T-cell (primary cell): ENCODE measurements around the gene APBB1IP. TPM values are rescaled to one million over a fixed set of nuclear protein-coding genes. Genes with fewer than 3 reads are reported as not detected.
"Not testable (repeated sequence)": the region's sequence is repeated elsewhere in the genome, so short reads cannot be mapped to it uniquely, and the experiment has no call there.

Experiments used
- ATAC-seq, 4 experiments: fragments of 200-7000 bp in 3 of 4; fragments of 150-1000 bp in 1 of 4; cut with Tn5 transposase; replicated peaks in 1 of 4; 1 replicate in 3 of 4; 2 replicates in 1 of 4; pipeline ENCODE4 v1.10.0; 2021; ENCODE audit warnings: moderate library complexity in 3 of 4, mild to moderate bottlenecking in 2 of 4, moderate number of reproducible peaks in 1 of 4
- CTCF ChIA-PET, 2 donors: fragments of 300-600 bp; sonication (Branson Sonifier 250); formaldehyde crosslinking; loops; one replicate each; lab custom pipeline; 2022; ENCODE audit warnings: antibody characterized with exemption in 2 of 2; lab: Charles Lee
- POLR2A ChIA-PET, 2 donors: fragments of 300-600 bp; sonication (Branson Sonifier 250); formaldehyde crosslinking; loops; one replicate each; lab custom pipeline; 2022; ENCODE audit warnings: antibody characterized with exemption in 2 of 2; lab: Charles Lee
- DNase-seq, 35 experiments: peaks; one replicate each; pipeline versions ENCODE4 v3.0.0 to v3.0.0-alpha.2; 2013 to 2023
- H3K27ac ChIP-seq: one replicate; pipeline ENCODE4 v1.5.1; 2013; ENCODE audit warnings: low read length
- H3K27me3 ChIP-seq, 2 experiments: replicated peaks in 1 of 2; 1 replicate in 1 of 2; 2 replicates in 1 of 2; pipeline versions ENCODE4 v1.6.1 to v1.7.0; 2013; ENCODE audit warnings: low read length in 1 of 2, mixed read lengths in 1 of 2; ENCODE audit not compliant: control insufficient read depth in 2 of 2, insufficient read depth in 2 of 2; ENCODE audit errors: extremely low read depth in 1 of 2
- H3K36me3 ChIP-seq, 2 donors: 1 replicate in 1 of 2; 2 replicates in 1 of 2; pipeline versions ENCODE4 v1.6.1 to v1.7.0; 2013; ENCODE audit warnings: low read length in 1 of 2; ENCODE audit not compliant: control insufficient read depth in 2 of 2, insufficient read depth in 1 of 2; ENCODE audit errors: extremely low read depth in 1 of 2
- H3K4me1 ChIP-seq, 2 experiments: 1 replicate in 1 of 2; 2 replicates in 1 of 2; pipeline versions ENCODE4 v1.6.1 to v1.7.0; 2013; ENCODE audit warnings: low read length in 2 of 2, mixed read lengths in 1 of 2; ENCODE audit not compliant: insufficient read depth in 2 of 2, control insufficient read depth in 1 of 2; ENCODE audit errors: extremely low read depth in 1 of 2
- H3K4me3 ChIP-seq, 2 donors: 1 replicate in 1 of 2; 2 replicates in 1 of 2; pipeline versions ENCODE4 v1.5.1 to v1.7.0; 2013; ENCODE audit warnings: mild to moderate bottlenecking in 2 of 2, low read length in 1 of 2, moderate library complexity in 1 of 2; ENCODE audit not compliant: control insufficient read depth in 1 of 2; ENCODE audit errors: extremely low read depth in 1 of 2
- H3K9me3 ChIP-seq: 2 replicates; pipeline ENCODE4 v1.7.0; 2013
- H3K27ac Mint-ChIP-seq, 2 donors: one replicate each; pipeline ENCODE4 v1.8.0; 2020 to 2021; ENCODE audit warnings: mild to moderate bottlenecking in 2 of 2, mixed read lengths in 2 of 2
- H3K27me3 Mint-ChIP-seq, 2 donors: one replicate each; pipeline ENCODE4 v1.8.0; 2021 to 2022; ENCODE audit warnings: mixed read lengths in 2 of 2
- H3K36me3 Mint-ChIP-seq: one replicate; pipeline ENCODE4 v1.8.0; 2021; ENCODE audit warnings: mixed read lengths
- H3K4me1 Mint-ChIP-seq, 3 donors: one replicate each; pipeline ENCODE4 v1.8.0; 2020 to 2022; ENCODE audit warnings: mixed read lengths in 3 of 3, mild to moderate bottlenecking in 1 of 3
- H3K4me3 Mint-ChIP-seq, 3 donors: one replicate each; pipeline ENCODE4 v1.8.0; 2020 to 2022; ENCODE audit warnings: mild to moderate bottlenecking in 3 of 3, mixed read lengths in 3 of 3, moderate library complexity in 3 of 3
- H3K9me3 Mint-ChIP-seq, 3 donors: one replicate each; pipeline ENCODE4 v1.8.0; 2020 to 2022; ENCODE audit warnings: mixed read lengths in 3 of 3
- WGBS: methylation state at CpG from one replicate; pipeline ENCODE4 v1.1.5; 2013; ENCODE audit warnings: missing lambda C conversion rate; ENCODE audit not compliant: insufficient coverage; 5-methylcytosine and 5-hydroxymethylcytosine counted together
- total RNA-seq, 35 experiments: library from RNA in 6 of 35; stranded (reverse) in 6 of 35; fragments of 120-200 nt in 1 of 35; gene quantifications; one replicate each; pipeline versions ENCODE4 v1.2.1 to v1.2.4 and lab custom pipeline; 2013 to 2026

APBB1IP gene
- total RNA-seq, 5 donors from 2014 or later (not counting 1 experiment from before 2014, with no cell fraction given): 86.5 to 102 (median 88.4) TPM

- peak overlapping the region; percentile 91 to 92 for H3K27ac Mint-ChIP-seq
- Histone ChIP-seq H3K27ac (peak overlapping the region; percentile 91), H3K27me3 (no peaks in the 10 kb centered on the region), H3K4me1 (peaks cover 49% of the 10 kb centered on the region in 2 experiments), H3K36me3 (peaks cover 7 to 31% of the 10 kb centered on the region in 2 donors), H3K4me3 (no peak overlapping the region), H3K9me3 (no peaks in the 10 kb centered on the region)
- H3K9me3 Mint-ChIP-seq: peaks cover 0 to 3% (median 0%) of the 10 kb centered on the region in 3 donors
- ChIA-PET CTCF (interaction anchor here (0.5 to 1.0 kb wide), 3 partner anchors 20 to 702 kb away, joined by 3 read pairs; no protein-coding TSS in a partner anchor), POLR2A (no interaction called here)
- peak overlapping the region in 2 of 3 donors; percentile 0 to 20 for H3K4me3 Mint-ChIP-seq
- H3K36me3 Mint-ChIP-seq: peaks cover 31% of the 10 kb centered on the region
- H3K27me3 Mint-ChIP-seq: no peaks in the 10 kb centered on the region
- ATAC-seq (no peak), DNase-seq (no peak)
- peaks cover 64 to 68% (median 65%) of the 10 kb centered on the region in 3 donors for H3K4me1 Mint-ChIP-seq
- WGBS: 94% methylated on average over 3 of the region's 5 CpGs
These were observed 50.9 kb downstream of the APBB1IP start for GRCh38 chr10:26489081-26489480.

GRCh38 chr10:26490367-26490766 is 52.2 kb downstream of the APBB1IP start:
- Histone ChIP-seq H3K4me1 (peaks cover 41 to 44% of the 10 kb centered on the region in 2 experiments), H3K36me3 (peaks cover 7 to 42% of the 10 kb centered on the region in 2 donors)
- H3K9me3 ChIP-seq, H3K4me3 Mint-ChIP-seq, H3K27me3 ChIP-seq, H3K27ac ChIP-seq, POLR2A ChIA-PET, H3K9me3 Mint-ChIP-seq, DNase-seq, H3K27me3 Mint-ChIP-seq, H3K4me3 ChIP-seq, ATAC-seq: not testable (repeated sequence)
- CTCF ChIA-PET: interaction anchor here in 1 of 2 donors (1.0 to 1.4 kb wide), 2 partner anchors 11 to 48 kb away, joined by 3 read pairs; no protein-coding TSS in a partner anchor
- peaks cover 57 to 63% (median 60%) of the 10 kb centered on the region in 3 donors for H3K4me1 Mint-ChIP-seq
- WGBS: 100% methylated on average over 2 of the region's 7 CpGs
- H3K36me3 Mint-ChIP-seq: peaks cover 36% of the 10 kb centered on the region
- peak overlapping the region in 1 of 2 donors; percentile 91 for H3K27ac Mint-ChIP-seq

- peaks cover 52 to 62% (median 57%) of the 10 kb centered on the region in 3 donors for H3K4me1 Mint-ChIP-seq
- peaks cover 0 to 3% (median 0%) of the 10 kb centered on the region in 3 donors for H3K9me3 Mint-ChIP-seq
- Histone ChIP-seq H3K4me3 (no peak overlapping the region), H3K27ac (no peak overlapping the region), H3K36me3 (peaks cover 7 to 47% of the 10 kb centered on the region in 2 donors), H3K4me1 (peaks cover 32 to 36% of the 10 kb centered on the region in 2 experiments), H3K27me3 (no peaks in the 10 kb centered on the region), H3K9me3 (no peaks in the 10 kb centered on the region)
- peaks cover 38% of the 10 kb centered on the region for H3K36me3 Mint-ChIP-seq
- H3K27ac Mint-ChIP-seq: peak overlapping the region in 1 of 2 donors; percentile 44
- DNase-seq (no peak), ATAC-seq (no peak)
- no CpG with 5 or more reads among the region's 3 CpGs for WGBS
- ChIA-PET POLR2A (no interaction called here), CTCF (no interaction called here)
- no peaks in the 10 kb centered on the region for H3K27me3 Mint-ChIP-seq
- H3K4me3 Mint-ChIP-seq: no peak overlapping the region
These were observed 53.1 kb downstream of the APBB1IP start for GRCh38 chr10:26491276-26491675.

- POLR2A ChIA-PET: interaction anchor here in 1 of 2 donors (0.7 kb wide), 1 partner anchor 133 kb away, joined by 6 read pairs; no protein-coding TSS in a partner anchor
- H3K4me3 ChIP-seq: no peak overlapping the region
- CTCF ChIA-PET: interaction anchor here in 1 of 2 donors (0.7 kb wide), 1 partner anchor 44 kb away, joined by 3 read pairs; no protein-coding TSS in a partner anchor
- H3K27ac ChIP-seq: no peak overlapping the region
- no peak overlapping the region for H3K4me3 Mint-ChIP-seq
- peaks cover 45 to 57% (median 50%) of the 10 kb centered on the region in 3 donors for H3K4me1 Mint-ChIP-seq
- peaks cover 7 to 52% of the 10 kb centered on the region in 2 donors for H3K36me3 ChIP-seq
- no peaks in the 10 kb centered on the region for H3K9me3 ChIP-seq
- WGBS: 100% methylated on average over 2 of the region's 3 CpGs
- H3K4me1 ChIP-seq: peaks cover 26 to 30% of the 10 kb centered on the region in 2 experiments
- peaks cover 0 to 3% (median 0%) of the 10 kb centered on the region in 3 donors for H3K9me3 Mint-ChIP-seq
- no peaks in the 10 kb centered on the region for H3K27me3 Mint-ChIP-seq
- H3K27me3 ChIP-seq: no peaks in the 10 kb centered on the region
- H3K36me3 Mint-ChIP-seq: peaks cover 40% of the 10 kb centered on the region
- DNase-seq (no peak), ATAC-seq (no peak)
- H3K27ac Mint-ChIP-seq: peak overlapping the region in 1 of 2 donors; percentile 55
These were observed 53.8 kb downstream of the APBB1IP start for GRCh38 chr10:26491934-26492333.

DNA sequence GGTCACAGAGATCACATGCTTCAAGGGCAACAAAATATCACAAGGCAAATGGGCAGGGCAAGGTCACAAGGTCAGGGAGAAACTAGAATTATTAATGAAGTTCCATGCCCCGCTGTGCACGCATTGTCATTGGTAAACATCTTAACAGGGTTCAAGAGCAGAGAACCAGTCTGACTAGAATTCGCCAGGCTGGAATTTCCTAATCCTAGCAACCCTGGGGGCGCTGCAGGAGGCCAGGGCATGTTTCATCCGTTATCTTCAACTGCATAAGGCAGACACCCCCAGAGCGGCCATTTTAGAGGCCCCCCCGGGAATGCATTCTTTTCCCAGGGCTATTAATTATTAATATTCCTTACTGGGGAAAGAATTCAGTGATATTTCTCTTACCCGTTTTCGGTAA is 54.6 kb downstream of the APBB1IP start:
- H3K9me3 ChIP-seq, H3K27ac ChIP-seq, DNase-seq, CTCF ChIA-PET, ATAC-seq, H3K27me3 Mint-ChIP-seq, H3K4me3 ChIP-seq, H3K27me3 ChIP-seq, H3K9me3 Mint-ChIP-seq, H3K27ac Mint-ChIP-seq, POLR2A ChIA-PET: not testable (repeated sequence)
- Histone ChIP-seq H3K4me1 (peaks cover 18 to 24% of the 10 kb centered on the region in 2 experiments), H3K36me3 (peaks cover 7 to 58% of the 10 kb centered on the region in 2 donors)
- H3K4me1 Mint-ChIP-seq: peaks cover 37 to 49% (median 42%) of the 10 kb centered on the region in 3 donors
- peak overlapping the region in 1 of 3 donors; percentile 6 for H3K4me3 Mint-ChIP-seq
- WGBS: no CpG with 5 or more reads among the region's 9 CpGs
- peaks cover 40% of the 10 kb centered on the region for H3K36me3 Mint-ChIP-seq

DNA sequence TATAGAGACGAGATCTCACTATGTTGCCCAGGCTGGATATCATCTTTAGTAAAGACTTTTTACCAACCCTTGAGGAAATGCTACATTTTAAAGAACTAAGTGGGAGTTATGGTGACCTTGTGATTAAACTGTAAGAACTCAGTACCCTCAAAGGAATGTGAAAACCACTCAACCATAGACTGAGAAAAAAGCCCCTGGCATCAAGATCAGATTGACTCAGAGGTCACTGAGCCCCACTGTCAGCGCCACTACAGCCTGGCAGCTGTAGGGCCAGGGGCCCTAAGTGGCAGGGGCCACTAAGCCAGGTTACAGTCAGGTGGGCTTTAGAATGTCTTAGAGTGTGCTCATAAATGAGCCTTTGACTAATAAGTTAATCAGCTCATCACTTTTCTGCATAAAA is 55.9 kb downstream of the APBB1IP start:
- no peak for ATAC-seq
- Mint-ChIP-seq H3K4me3 (no peak overlapping the region), H3K27me3 (no peaks in the 10 kb centered on the region), H3K9me3 (peaks cover 0 to 3% (median 0%) of the 10 kb centered on the region in 3 donors), H3K4me1 (peaks cover 24 to 40% (median 31%) of the 10 kb centered on the region in 3 donors), H3K36me3 (peaks cover 40% of the 10 kb centered on the region), H3K27ac (peak overlapping the region in 1 of 2 donors; percentile 71)
- Histone ChIP-seq H3K27ac (peak overlapping the region; percentile 4), H3K36me3 (peaks cover 7 to 61% of the 10 kb centered on the region in 2 donors), H3K4me1 (peaks cover 5 to 14% of the 10 kb centered on the region in 2 experiments), H3K27me3 (no peaks in the 10 kb centered on the region), H3K9me3 (no peaks in the 10 kb centered on the region), H3K4me3 (no peak overlapping the region)
- CTCF ChIA-PET: interaction anchor here (0.5 to 0.6 kb wide), 2 partner anchors 67 to 203 kb away, joined by 3 to 5 read pairs; no protein-coding TSS in a partner anchor
- WGBS: no CpG with 5 or more reads among the region's 2 CpGs
- no peak for DNase-seq
- POLR2A ChIA-PET: interaction anchor here in 1 of 2 donors (0.5 kb wide), 1 partner anchor 18 kb away, joined by 4 read pairs; no protein-coding TSS in a partner anchor
